Epidermal melanocyte (primary cell): ENCODE data around the gene RUFY1.
"Not testable (repeated sequence)": the region's sequence is repeated elsewhere in the genome, so short reads cannot be mapped to it uniquely, and the experiment has no call there.

ENCODE experiments used
- DNase-seq: peaks from one replicate; pipeline ENCODE4 v3.0.0; 2011; ENCODE audit warnings: low spot score; ENCODE audit not compliant: insufficient read length

The RUFY1 gene, protein sequence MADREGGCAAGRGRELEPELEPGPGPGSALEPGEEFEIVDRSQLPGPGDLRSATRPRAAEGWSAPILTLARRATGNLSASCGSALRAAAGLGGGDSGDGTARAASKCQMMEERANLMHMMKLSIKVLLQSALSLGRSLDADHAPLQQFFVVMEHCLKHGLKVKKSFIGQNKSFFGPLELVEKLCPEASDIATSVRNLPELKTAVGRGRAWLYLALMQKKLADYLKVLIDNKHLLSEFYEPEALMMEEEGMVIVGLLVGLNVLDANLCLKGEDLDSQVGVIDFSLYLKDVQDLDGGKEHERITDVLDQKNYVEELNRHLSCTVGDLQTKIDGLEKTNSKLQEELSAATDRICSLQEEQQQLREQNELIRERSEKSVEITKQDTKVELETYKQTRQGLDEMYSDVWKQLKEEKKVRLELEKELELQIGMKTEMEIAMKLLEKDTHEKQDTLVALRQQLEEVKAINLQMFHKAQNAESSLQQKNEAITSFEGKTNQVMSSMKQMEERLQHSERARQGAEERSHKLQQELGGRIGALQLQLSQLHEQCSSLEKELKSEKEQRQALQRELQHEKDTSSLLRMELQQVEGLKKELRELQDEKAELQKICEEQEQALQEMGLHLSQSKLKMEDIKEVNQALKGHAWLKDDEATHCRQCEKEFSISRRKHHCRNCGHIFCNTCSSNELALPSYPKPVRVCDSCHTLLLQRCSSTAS

GRCh38 chr5:179550511-179551342, at the start of gene RUFY1:
TSS of gene RUFY1 (plus strand) at chr5:179550554. CDS start at chr5:179550570, 16 bp downstream.
- DNase-seq: peak; percentile 79

DNA sequence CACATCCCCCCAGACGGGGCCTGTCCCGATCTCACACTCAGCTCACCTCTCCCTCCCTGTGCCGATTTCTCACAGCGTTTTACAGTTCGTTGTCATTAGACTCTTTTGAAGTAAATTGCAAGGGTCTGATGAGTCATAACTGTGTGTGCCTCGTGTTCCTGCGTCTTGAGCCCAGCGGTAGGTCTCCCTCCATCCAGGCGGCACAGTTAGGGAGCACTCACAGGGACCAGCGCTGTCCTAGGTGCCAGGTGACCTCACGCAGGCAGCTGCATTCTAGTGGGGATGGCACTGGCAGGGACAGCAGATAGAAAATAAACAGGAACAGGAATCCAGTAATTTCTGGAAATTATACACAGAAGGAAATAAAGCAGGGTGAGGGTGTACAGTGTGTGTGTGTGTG, 48.4 kb upstream of the RUFY1 start:
- not testable (repeated sequence) for DNase-seq

DNA sequence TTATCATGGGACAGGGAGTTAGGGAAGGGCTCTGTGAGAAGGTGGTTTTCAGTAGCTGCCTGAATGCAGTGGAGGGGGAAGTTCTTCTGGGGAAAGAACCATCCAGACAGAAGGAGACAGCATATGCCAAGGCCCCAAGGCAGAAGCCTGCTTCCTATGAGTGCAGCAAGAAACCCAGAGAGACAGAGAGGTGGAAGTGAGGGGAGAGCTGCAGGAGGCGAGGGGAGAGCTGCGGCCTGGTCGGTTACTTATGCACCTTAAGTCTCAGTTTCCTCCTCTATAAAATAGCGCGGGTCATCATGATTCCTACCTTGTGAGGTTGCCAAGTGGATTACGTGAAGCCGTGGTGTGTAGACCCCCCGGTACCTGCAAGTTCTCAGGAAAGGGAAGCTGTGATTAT, 47.9 kb upstream of the RUFY1 start:
- not testable (repeated sequence) for DNase-seq

- DNase-seq: no peak
These were observed 46.2 kb upstream of the RUFY1 start for GRCh38 chr5:179504191-179504590.

GRCh38 chr5:179504600-179505396, 45.6 kb upstream of the RUFY1 start:
- no peak for DNase-seq

DNA sequence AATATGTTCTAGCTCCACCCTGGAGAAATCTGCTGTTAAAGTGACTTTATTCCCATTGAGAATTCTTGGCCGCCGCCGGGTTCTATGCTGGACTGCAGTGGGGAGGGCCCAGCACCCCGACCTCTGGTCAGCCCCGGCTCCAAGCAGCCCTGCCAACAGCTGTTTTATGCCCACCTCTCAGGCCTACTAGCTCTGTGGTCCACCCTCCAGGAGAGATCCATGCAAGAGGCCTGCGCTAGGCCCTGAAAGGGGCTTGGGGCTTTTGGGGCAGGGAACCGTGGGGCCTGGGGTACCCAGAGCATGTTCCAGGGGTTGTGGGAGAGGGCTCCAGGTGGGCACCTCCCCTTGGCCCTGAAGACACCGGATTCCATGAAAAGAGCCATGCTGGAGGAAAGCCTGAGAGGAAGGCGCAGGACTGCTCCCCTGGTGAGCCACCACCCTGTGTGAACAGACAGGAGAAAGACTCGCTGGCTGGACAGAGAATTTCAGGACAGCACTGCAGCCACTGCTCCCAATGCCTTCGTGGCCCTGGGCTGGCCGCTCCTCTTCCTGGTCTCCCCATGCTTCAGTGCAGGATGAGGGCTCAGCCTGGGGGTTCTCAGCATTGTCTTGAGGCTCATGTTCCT, 44.6 kb upstream of the RUFY1 start:
- no peak for DNase-seq

- DNase-seq: no peak
These were observed 41.1 kb upstream of the RUFY1 start for GRCh38 chr5:179509239-179509638.

GRCh38 chr5:179509845-179510244, 40.5 kb upstream of the RUFY1 start:
- no peak for DNase-seq

DNA sequence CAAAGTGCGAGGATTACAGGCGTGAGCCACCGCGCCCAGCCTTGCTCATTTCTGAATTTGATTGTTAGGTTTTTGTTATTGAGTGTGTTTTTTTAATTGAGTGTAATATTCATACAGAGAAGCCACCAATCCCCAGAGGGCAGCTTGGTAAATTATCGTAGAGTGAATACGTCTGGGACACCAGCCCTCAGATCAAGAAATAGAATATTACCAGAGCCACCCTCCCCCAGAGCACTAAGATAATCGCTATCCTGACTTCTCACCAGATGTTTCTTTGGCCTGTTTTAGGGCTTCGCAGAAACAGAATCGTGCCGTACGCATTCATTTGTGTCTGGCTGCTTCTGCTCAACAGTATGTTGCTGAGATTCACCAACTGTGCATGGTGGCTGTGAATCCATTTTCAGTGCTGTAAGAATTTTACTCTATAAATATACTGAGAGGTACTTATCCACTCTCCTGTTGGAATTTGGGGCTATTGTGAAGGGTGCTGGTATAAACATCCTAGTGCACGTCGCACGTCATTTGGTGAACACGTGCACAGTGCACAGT, 37.8 kb upstream of the RUFY1 start:
- no peak for DNase-seq

DNA sequence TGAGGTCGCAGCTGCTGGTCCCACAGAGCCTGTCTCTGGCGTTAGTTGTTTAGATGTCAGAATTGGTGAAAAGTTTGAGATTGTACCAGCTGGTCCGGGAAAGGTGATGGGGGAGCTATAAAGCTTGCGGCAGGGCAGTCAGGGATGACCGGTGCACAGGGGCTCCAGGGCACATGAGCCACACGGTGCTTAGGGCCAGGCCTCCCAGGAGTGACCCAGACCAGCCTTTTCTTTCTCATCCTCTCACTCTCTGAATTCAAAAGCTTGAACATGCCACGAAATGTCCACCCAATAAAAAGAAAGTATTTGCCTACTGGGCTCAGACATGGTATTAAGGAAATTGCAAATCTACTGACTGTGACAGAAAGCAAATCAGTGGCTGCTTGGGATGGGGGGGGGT, 34.9 kb upstream of the RUFY1 start:
- not testable (repeated sequence) for DNase-seq

GRCh38 chr5:179516221-179516620, 34.1 kb upstream of the RUFY1 start:
- no peak for DNase-seq

DNA sequence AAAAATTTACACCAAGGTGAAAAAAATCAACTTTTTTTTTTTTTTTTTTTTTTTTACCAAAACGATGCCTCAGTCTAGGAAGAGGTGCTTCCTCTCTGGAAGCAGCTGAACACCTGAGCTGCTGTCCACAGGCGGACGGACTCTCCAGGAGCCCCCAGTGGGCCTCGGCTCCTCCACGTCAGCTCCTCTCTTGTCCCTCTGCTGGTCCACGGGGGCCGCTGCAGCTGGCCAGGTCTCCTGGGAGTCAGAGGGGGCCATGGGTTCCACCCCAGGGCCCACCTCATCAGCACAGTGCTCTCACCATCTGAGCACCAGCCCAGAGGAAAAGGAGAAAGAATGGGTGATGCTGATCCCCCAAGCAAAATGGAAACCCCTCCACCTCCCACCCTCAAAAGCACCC, 32.6 kb upstream of the RUFY1 start:
- DNase-seq: not testable (repeated sequence)

DNA sequence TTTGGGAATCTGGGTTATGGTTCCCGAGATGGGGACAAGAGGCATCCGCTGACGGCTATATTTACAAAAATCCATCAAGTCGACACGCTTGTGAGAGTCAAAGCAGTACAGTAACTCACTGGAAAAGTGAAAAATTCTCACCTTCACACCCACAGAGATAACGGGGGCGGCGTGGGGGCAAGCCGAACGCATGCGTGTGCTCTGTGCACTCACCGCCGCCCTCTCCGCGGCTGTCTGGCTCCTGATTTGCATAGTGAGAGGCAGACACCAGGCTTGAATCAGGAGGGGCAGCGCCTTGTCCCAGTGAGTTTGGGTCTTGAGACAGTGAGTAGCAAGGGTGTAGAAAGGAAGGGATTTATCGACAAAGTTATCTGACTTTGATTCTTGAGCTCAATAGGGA, 32.0 kb upstream of the RUFY1 start:
- not testable (repeated sequence) for DNase-seq

- DNase-seq: not testable (repeated sequence)
These were observed 30.8 kb upstream of the RUFY1 start for GRCh38 chr5:179519416-179520070.

DNA sequence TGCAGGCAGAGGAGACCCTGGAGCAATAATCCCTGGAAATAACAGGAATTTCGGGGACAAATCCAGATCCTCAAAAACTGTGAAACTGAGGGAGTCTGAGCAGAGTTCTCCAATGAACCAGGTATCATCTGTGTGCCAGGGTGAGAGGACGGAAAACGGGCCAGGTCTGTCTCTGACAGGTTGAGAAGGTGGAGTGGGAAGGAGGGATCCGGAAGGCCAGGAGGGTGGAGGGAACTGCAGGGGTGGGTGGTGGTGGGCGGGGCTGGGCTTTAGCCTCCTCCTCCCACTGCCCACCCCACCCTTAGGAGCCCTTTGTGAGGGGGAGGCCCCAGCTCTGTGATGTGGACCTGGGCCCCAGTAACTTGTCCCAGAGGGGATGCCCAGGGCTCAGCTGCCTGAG, 28.2 kb upstream of the RUFY1 start:
- not testable (repeated sequence) for DNase-seq

GRCh38 chr5:179526978-179527377, 23.4 kb upstream of the RUFY1 start:
- DNase-seq: no peak

GRCh38 chr5:179530069-179530998, 20.0 kb upstream of the RUFY1 start:
- DNase-seq: peak; percentile 37

DNA sequence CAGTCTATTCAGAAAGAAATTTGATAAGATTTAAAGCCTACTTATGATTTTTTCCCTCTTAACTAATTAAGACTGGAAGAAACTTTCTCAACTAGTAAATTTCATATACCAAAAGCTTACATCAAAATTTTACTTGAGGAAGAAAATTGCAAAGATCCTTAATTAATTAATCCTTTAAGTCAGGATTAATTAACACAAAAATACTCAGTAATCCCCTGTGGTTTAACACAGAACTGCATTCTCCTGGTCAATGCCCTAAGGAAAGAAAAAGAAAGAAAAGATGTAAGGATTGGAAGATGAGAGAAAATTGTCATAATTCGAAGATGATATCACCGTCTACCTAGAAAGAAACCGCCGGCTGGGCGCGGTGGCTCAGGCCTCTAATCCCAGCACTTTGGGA, 17.3 kb upstream of the RUFY1 start:
- no peak for DNase-seq

GRCh38 chr5:179533907-179534306, 16.4 kb upstream of the RUFY1 start:
- DNase-seq: no peak
